GM12892 (cell line): Measurements from ENCODE around the gene MBL2.

ENCODE experiments used
- DNase-seq: peaks from one replicate; pipeline ENCODE4 v3.0.0; 2011; ENCODE audit not compliant: insufficient read length
- FAIRE-seq: peaks from 2 replicates; lab custom pipeline; 2011; peaks lifted over from hg19 to GRCh38; lab: Jason Lieb, UNC
- POLR2A ChIP-seq: IDR thresholded peaks from 2 replicates; pipeline ENCODE4 v1.6.1; 2011; ENCODE audit warnings: low read depth, low read length, control low read depth
- POLR2AphosphoS5 ChIP-seq: IDR thresholded peaks from 2 replicates; pipeline ENCODE4 v1.6.1; 2011; ENCODE audit warnings: low read depth, low read length, control low read depth
- TAF1 ChIP-seq: IDR thresholded peaks from 2 replicates; pipeline ENCODE4 v1.6.1; 2011; ENCODE audit warnings: low read depth, mild to moderate bottlenecking, control low read depth, low read length, borderline replicate concordance

The MBL2 gene

DNA sequence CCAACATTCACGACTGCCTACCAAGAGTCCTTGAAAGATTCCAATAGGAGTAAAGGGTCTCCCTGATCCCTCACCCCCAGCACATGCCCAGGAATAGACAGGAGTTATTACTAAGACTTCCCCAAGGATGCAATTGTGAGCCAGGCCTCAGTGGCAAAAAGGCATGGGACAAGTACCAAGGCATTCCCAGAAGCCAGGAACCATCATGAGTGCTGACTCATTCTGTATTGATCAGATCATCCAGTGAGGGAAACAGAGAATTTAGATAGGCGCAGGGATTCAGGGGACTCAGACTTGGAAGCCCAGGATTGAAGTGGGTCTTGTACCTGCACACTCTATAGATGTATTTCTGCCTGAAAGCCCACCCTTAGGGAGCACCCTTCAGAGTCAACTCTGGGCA lies 21.2 kb downstream of the MBL2 start:
- FAIRE-seq (no peak), DNase-seq (no peak)
- TF ChIP-seq POLR2AphosphoS5 = no peak
- TF ChIP-seq POLR2A = no peak
- TF ChIP-seq TAF1 = no peak

DNA sequence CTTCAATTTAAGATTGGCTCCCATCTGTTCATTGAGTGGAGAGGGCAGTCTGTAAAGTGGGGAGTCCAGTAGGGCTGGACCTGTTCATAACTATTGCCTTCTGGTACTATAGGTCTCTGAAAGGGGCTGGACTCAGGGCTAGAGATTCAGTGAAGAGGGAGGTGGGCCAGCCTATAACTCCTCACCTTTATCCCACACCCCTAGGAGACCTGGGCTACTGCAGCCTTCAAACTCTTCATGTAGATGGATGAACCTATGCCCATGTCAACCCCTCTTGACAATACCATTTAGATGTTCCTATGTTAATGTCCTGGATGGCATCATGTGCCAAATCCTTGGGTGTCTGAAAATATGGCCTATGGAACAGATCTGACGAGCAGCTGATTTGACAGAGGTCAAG lies 22.0 kb downstream of the MBL2 start:
- no peak for FAIRE-seq
- no peak for DNase-seq
- TF ChIP-seq TAF1 = no peak
- no peak for TF ChIP-seq POLR2AphosphoS5
- TF ChIP-seq POLR2A = no peak

GRCh38 chr10:52747694-52748093 lies 24.9 kb downstream of the MBL2 start:
- no peak for FAIRE-seq
- no peak for TF ChIP-seq TAF1
- no peak for TF ChIP-seq POLR2A
- TF ChIP-seq POLR2AphosphoS5 = no peak

DNA sequence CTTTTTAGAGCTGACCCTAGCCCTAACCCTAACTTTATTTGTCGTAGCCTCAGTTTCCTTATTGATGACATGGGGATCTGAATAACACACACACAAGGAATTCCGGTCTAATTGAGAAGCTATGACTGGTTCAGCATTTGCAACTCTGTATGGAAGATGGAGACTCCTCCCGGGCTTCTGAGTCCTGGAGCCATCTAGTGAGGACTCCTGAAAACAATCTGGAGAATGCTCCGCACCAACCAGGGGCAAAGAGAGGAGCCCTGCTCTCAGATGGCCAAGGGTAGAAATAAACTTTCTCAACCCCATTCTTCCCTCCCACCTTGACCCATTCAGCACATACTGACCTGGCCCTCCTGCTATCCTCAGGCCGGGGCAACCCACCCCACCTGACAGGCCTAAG lies 26.4 kb downstream of the MBL2 start:
- DNase-seq = no peak
- no peak for TF ChIP-seq POLR2AphosphoS5
- no peak for TF ChIP-seq TAF1
- TF ChIP-seq POLR2A = no peak
- no peak for FAIRE-seq

More at GRCh38 chr10:52747694-52748093, 24.9 kb downstream of the MBL2 start:
- no peak for DNase-seq

DNA sequence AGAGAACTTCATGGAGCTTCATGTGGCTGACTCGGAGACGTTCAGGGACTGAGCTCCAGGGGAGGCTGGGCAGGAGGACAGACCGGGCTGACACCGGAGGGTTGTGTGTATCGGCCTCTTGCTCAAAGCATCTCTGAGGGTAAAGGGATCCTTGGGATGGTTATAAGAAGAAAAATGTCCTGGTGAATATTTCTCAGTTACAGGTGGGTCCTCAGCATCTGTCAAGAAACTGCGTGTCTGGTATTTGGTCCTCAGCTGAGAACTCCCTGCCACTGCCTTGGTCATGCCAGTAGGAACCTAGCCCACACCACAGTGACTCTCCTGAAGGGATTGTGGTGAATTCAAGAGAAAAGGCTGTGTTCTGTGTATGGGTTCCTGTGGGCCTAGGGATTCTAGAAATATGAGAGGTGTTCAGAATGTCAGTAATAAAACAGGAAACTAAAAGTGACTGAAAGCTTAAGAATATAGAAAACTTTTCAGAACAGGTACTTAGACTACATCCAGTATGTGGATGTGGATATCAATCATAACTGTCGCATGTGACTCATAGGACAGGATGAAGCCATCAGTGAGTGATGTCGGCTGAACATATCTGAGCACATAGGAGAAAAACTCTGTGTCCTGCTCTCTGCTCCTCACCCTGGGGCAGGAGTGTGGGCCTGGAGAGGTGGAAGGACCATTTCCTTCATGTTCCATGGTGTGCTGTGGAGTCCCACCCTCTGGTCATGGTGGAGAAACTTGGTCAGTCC lies 28.4 kb downstream of the MBL2 start:
- no peak for FAIRE-seq
- no peak for TF ChIP-seq TAF1
- no peak for TF ChIP-seq POLR2A
- TF ChIP-seq POLR2AphosphoS5 = no peak
- DNase-seq = no peak

DNA sequence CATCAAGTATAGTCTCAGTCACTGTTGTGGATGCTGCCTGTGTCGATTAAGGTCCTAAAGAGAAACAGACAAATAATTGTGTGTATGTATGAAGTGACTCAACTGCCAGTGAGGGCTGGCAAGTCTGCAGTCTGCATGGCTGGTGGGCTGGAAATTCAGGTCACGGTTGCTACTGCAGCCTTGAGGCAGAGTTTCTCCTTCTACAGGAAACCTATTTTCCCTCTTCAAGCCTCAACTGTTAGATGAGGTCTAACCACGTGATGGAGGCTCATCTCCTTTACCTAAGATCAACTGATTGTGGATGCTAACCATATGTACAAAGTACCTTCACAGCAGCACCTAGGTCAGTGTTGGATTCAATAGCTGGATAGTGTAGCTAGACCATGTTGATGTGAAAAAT lies 29.9 kb downstream of the MBL2 start:
- FAIRE-seq (no peak), DNase-seq (no peak)
- no peak for TF ChIP-seq TAF1
- no peak for TF ChIP-seq POLR2AphosphoS5
- TF ChIP-seq POLR2A = no peak

DNA sequence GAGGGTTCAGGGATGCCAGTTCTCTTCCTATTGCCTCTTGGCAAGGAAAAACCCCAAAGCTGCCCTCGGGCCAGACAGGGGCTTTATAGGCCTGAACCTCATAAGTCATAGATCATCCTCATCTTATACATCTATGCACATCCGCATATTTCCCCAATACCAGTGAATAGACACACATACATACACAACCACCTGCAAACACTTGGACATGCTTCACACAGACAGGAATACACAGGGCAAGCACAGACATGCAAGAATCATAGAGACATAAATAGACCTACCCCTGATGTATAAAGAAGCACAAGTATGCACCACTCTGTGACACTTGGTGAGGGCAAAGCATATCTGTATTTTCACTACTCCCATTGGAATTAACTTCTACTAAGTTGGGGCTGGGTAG lies 30.7 kb downstream of the MBL2 start:
- no peak for TF ChIP-seq POLR2A
- TF ChIP-seq POLR2AphosphoS5 = no peak
- no peak for TF ChIP-seq TAF1
- FAIRE-seq = no peak

DNA sequence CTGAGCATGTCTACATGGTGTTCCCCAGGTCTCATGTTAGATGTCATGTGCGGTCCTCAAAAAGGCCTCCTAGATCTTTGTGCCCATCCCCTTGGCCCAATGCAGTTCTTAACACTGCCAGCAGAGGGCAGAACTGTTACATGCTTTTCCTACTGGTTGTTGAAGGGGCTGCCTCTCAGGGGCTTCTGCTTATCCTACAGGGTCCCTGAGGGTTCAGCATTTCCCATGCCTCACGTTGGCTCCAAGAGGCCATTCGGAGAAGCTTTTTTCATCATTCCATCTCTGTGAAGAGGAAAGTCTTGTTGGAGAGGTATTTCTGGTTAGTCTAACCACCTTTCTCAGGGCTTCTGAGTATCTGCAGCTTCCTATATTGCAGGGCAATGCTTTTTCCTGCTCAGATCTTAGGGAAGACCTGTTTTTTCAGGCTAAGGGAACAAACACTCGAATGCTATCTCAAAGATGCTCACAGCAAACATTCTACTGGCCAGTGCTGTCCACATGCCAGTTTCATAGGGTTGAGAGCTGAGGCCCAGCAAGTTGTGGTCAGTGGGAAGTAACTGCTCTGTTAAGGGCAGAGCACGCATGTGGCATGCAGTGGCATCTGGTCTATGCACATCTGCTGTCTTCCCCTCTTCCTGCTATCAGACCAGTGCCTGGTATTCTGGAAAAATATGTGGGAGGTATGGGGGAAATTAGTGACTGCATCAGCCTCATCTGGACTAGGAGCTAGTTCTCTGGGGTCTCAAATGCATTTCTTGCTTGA lies 31.5 kb downstream of the MBL2 start:
- no peak for DNase-seq
- peak; percentile 83 for FAIRE-seq
- no peak for TF ChIP-seq TAF1
- no peak for TF ChIP-seq POLR2A
- no peak for TF ChIP-seq POLR2AphosphoS5

More for the DNA sequence above, 30.7 kb downstream of the MBL2 start:
- DNase-seq = no peak

GRCh38 chr10:52740155-52740549 lies 32.4 kb downstream of the MBL2 start:
- FAIRE-seq = no peak
- TF ChIP-seq POLR2AphosphoS5 (no peak), TAF1 (no peak), POLR2A (no peak)
- DNase-seq = no peak

DNA sequence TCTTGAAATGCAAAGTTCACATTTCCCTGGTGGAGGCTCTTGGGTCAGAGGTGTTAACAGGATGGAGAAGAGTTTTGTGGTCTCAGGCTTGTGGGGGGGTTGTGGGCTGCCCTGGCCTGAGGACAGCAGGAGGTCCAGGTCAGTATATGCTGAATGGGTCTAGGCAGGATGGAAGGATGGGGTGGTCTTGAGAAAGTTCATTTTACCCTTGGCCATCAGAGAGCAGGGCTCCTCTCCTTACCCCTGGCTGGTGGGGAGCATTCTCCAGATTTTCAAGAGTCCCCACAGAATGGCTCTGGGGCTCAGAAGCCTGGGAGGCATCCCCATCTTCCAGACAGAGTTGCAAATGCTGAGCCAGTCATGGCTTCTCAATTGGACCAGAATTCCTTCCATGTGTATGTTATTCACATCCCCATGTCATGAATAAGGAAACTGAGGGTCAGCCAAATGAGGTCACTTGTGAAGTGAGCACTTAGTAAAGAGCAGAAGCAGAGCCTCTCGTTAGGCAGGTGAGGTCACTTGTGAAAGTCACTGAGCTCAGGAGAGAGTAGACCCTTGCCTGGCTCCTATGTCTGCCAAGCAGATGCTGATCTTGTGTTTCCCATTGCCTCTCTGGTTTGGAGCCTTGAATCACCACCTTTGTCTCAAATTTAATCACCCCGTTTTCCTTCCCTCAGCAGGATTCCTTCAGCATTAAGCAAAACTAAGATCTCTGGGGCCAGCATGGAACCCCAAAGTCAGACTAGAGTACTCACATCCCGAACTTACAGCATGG lies 33.0 kb downstream of the MBL2 start:
- no peak for TF ChIP-seq TAF1
- no peak for TF ChIP-seq POLR2AphosphoS5
- TF ChIP-seq POLR2A = no peak
- FAIRE-seq = no peak

DNA sequence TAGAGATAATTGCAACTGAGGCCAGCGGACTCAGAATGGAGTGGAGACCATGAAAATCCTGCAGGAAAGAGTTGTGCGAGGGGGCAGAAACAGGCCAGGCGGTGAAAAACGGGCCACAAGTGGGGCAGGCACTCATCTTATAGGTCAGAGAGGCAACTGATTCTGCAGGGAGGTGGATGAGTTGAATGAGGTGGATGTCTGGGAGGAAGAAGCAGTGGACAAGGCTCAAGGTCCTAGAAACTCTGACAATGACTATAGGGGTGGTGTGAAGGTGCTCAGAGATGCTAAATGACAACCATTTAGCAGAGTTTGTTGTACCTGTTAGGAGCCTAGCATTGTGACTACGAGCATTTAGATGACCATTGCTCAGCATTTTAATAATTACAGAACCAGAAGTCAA lies 33.6 kb downstream of the MBL2 start:
- DNase-seq = no peak
- no peak for FAIRE-seq
- TF ChIP-seq TAF1 = no peak
- TF ChIP-seq POLR2AphosphoS5 = no peak
- no peak for TF ChIP-seq POLR2A

More for the DNA sequence above, 33.0 kb downstream of the MBL2 start:
- DNase-seq = no peak
